Caco-2 (cell line): Measurements from ENCODE around the gene PI4KA. TPM values are rescaled to one million over a fixed set of nuclear protein-coding genes. Genes with fewer than 3 reads are reported as not detected.

Experiments used
- BruUV-seq: library from RNA; stranded (reverse); fragments of 400-500 nt; replicated peaks from 2 replicates; lab custom pipeline; 2021; lab: Mats Ljungman, UMichigan
- CTCF ChIA-PET: fragments of 300-600 bp; sonication (Branson Sonifier 250); formaldehyde crosslinking; loops from one replicate; lab custom pipeline; 2022; ENCODE audit warnings: antibody characterized with exemption; lab: Charles Lee
- POLR2A ChIA-PET: fragments of 300-600 bp; sonication (Branson Sonifier 250); formaldehyde crosslinking; loops from one replicate; lab custom pipeline; 2022; ENCODE audit warnings: antibody characterized with exemption; lab: Charles Lee
- DNase-seq, 2 experiments: peaks; one replicate each; pipeline versions ENCODE4 v3.0.0 to v3.0.0-alpha.2; 2020 to 2022
- H3K27me3 ChIP-seq: replicated peaks from 2 replicates; pipeline ENCODE4 v1.6.0; 2011; ENCODE audit warnings: low read length; ENCODE audit not compliant: control insufficient read depth, insufficient read depth
- H3K36me3 ChIP-seq: 2 replicates; pipeline ENCODE4 v1.5.1; 2011; ENCODE audit warnings: low read length; ENCODE audit not compliant: control insufficient read depth, insufficient read depth
- H3K4me1 ChIP-seq: fragments of 250-450 bp; sonication (Bioruptor Pico); 2 replicates; pipeline ENCODE4 v1.5.1; 2020; ENCODE audit warnings: mild to moderate bottlenecking
- H3K4me3 ChIP-seq: 2 replicates; pipeline ENCODE4 v1.5.1; 2011; ENCODE audit warnings: low read depth, mild to moderate bottlenecking, control low read depth, low read length
- H3K9me3 ChIP-seq: fragments of 250-450 bp; sonication (Bioruptor Pico); 2 replicates; pipeline ENCODE4 v1.5.1; 2020; ENCODE audit warnings: mild to moderate bottlenecking, moderate library complexity
- H3K27ac Mint-ChIP-seq: one replicate; pipeline ENCODE4 v1.8.0; 2022; ENCODE audit warnings: mixed read lengths; ENCODE audit not compliant: unreplicated experiment
- H3K27me3 Mint-ChIP-seq: one replicate; pipeline ENCODE4 v1.8.0; 2022; ENCODE audit warnings: mixed read lengths; ENCODE audit not compliant: insufficient read depth, unreplicated experiment
- H3K36me3 Mint-ChIP-seq: one replicate; pipeline ENCODE4 v1.8.0; 2022; ENCODE audit warnings: mild to moderate bottlenecking, mixed read lengths; ENCODE audit not compliant: insufficient read depth, unreplicated experiment
- H3K4me1 Mint-ChIP-seq: one replicate; pipeline ENCODE4 v1.8.0; 2022; ENCODE audit warnings: low read depth, mixed read lengths; ENCODE audit not compliant: unreplicated experiment
- H3K4me3 Mint-ChIP-seq: one replicate; pipeline ENCODE4 v1.8.0; 2022; ENCODE audit warnings: mild to moderate bottlenecking, moderate library complexity, mixed read lengths; ENCODE audit not compliant: unreplicated experiment
- H3K9me3 Mint-ChIP-seq: one replicate; pipeline ENCODE4 v1.8.0; 2022; ENCODE audit warnings: mixed read lengths; ENCODE audit not compliant: unreplicated experiment
- intact Hi-C: fragments of 100-400 bp; cut with micrococcal nuclease; formaldehyde crosslinking; loops from one replicate; pipeline ENCODE4 v1.10.0; 2022; ENCODE audit not compliant: unreplicated experiment
- total RNA-seq: library from RNA; stranded (reverse); gene quantifications from 2 replicates; pipeline ENCODE4 v1.2.3, GENCODE V29; 2022
- TF ChIP-seq, protein P1 (sequence below), 2 experiments: fragments of 200-600 bp in 1 of 2; IDR thresholded peaks; 1 replicate in 1 of 2; 2 replicates in 1 of 2; pipeline versions ENCODE4 v1.5.1 to v1.8.0; 2011 to 2022; ENCODE audit warnings: antibody characterized with exemption in 1 of 2, control low read depth in 1 of 2, inconsistent platforms in 1 of 2, low read depth in 1 of 2, low read length in 1 of 2, mild to moderate bottlenecking in 1 of 2, moderate library complexity in 1 of 2; ENCODE audit not compliant: insufficient read depth in 1 of 2, severe bottlenecking in 1 of 2, unreplicated experiment in 1 of 2

Gene PI4KA
- total RNA-seq, 1 experiment from 2014 or later, result 66.9 TPM

DNA sequence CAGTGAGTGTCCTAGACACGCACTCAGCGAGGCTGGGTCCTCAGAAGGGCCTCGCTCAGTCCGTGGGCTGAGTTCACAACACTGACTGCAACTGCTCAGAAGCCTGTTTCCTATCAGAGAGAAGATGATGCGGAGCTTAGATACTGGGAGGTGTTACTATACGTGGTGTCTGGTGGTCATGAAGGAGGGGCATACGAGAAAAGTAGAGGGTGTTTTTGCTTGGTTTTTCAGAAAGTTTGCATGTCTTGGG, 94.2 kb downstream of the PI4KA start:
- Mint-ChIP-seq H3K4me1 (no peaks in the 10 kb centered on the region), H3K27me3 (no peaks in the 10 kb centered on the region), H3K27ac (no peak overlapping the region), H3K4me3 (no peak overlapping the region), H3K9me3 (no peaks in the 10 kb centered on the region), H3K36me3 (peaks cover 20% of the 10 kb centered on the region)
- Histone ChIP-seq H3K9me3 (no peaks in the 10 kb centered on the region), H3K27me3 (no peaks in the 10 kb centered on the region), H3K4me3 (no peak overlapping the region), H3K36me3 (no peaks in the 10 kb centered on the region; the same call in none of the 2 replicates), H3K4me1 (no peaks in the 10 kb centered on the region)
- DNase-seq, result no peak
- TF ChIP-seq, protein P1, sequence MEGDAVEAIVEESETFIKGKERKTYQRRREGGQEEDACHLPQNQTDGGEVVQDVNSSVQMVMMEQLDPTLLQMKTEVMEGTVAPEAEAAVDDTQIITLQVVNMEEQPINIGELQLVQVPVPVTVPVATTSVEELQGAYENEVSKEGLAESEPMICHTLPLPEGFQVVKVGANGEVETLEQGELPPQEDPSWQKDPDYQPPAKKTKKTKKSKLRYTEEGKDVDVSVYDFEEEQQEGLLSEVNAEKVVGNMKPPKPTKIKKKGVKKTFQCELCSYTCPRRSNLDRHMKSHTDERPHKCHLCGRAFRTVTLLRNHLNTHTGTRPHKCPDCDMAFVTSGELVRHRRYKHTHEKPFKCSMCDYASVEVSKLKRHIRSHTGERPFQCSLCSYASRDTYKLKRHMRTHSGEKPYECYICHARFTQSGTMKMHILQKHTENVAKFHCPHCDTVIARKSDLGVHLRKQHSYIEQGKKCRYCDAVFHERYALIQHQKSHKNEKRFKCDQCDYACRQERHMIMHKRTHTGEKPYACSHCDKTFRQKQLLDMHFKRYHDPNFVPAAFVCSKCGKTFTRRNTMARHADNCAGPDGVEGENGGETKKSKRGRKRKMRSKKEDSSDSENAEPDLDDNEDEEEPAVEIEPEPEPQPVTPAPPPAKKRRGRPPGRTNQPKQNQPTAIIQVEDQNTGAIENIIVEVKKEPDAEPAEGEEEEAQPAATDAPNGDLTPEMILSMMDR (IDR thresholded peaks at IDR 0.05; ENCODE audit: insufficient read depth in 1 of 2, low read depth in 1 of 2, low read length in 1 of 2, severe bottlenecking in 1 of 2, unreplicated experiment in 1 of 2), result no peak
- intact Hi-C loops, result no loop called here
- ChIA-PET CTCF (interaction anchor here (0.6 to 0.9 kb wide), 2 partner anchors 20 to 145 kb away, joined by 3 to 4 read pairs; no protein-coding TSS in a partner anchor), POLR2A (no interaction called here)
- no TSS peak for BruUV-seq

DNA sequence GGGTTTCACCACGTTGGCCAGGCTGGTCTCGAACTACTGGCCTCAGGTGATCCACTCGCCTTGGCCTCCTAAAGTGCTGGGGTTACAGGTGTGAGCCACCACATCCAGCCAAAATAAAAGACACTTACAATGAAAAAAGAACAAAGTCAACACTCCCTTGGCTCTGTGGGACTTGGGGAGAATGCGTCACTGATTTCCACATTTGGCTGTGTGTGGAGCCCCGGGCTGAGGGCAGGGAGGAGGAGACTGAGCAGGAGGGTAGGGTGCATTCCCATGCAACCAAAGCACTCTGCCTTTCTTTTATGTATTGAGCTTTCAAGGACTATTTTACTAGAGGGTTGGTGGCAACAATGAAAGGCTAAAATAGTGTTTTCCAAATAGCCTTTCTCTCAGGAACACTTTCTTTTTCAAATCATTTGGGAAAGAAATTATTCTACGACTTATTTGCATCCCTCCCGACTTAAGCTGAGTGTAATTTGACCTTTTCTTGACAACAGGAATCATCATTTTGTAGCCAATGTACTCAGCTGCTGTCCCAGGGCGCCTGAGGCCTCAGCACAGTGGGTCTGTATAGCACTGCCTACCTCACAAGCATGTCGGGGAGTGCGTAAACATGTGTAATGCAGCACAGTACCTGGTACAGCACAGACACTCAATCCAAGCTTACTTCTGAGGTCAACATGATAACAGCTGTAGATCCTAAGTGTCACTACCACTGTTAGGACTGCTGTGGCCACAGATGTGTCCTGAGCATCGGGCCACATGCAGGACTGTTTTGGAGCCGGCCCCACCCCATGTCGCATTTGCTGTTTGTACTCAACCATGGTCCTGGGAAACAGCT, 94.8 kb downstream of the PI4KA start:
- Mint-ChIP-seq H3K4me3 (no peak overlapping the region), H3K36me3 (peaks cover 21% of the 10 kb centered on the region), H3K9me3 (no peaks in the 10 kb centered on the region), H3K4me1 (no peaks in the 10 kb centered on the region), H3K27me3 (no peaks in the 10 kb centered on the region), H3K27ac (no peak overlapping the region)
- ChIA-PET POLR2A (no interaction called here), CTCF (interaction anchor here (0.6 to 0.9 kb wide), 2 partner anchors 20 to 146 kb away, joined by 3 to 4 read pairs; no protein-coding TSS in a partner anchor)
- no peaks in the 10 kb centered on the region for H3K27me3 ChIP-seq
- TF ChIP-seq, protein P1 (IDR thresholded peaks at IDR 0.05; ENCODE audit: insufficient read depth in 1 of 2, low read depth in 1 of 2, low read length in 1 of 2, severe bottlenecking in 1 of 2, unreplicated experiment in 1 of 2), result no peak
- BruUV-seq, result no TSS peak
- DNase-seq, result no peak
- H3K4me3 ChIP-seq, result no peak overlapping the region
- H3K4me1 ChIP-seq, result no peaks in the 10 kb centered on the region
- intact Hi-C loops, result no loop called here
- H3K9me3 ChIP-seq, result no peaks in the 10 kb centered on the region
- no peaks in the 10 kb centered on the region; the same call in none of the 2 replicates for H3K36me3 ChIP-seq

DNA sequence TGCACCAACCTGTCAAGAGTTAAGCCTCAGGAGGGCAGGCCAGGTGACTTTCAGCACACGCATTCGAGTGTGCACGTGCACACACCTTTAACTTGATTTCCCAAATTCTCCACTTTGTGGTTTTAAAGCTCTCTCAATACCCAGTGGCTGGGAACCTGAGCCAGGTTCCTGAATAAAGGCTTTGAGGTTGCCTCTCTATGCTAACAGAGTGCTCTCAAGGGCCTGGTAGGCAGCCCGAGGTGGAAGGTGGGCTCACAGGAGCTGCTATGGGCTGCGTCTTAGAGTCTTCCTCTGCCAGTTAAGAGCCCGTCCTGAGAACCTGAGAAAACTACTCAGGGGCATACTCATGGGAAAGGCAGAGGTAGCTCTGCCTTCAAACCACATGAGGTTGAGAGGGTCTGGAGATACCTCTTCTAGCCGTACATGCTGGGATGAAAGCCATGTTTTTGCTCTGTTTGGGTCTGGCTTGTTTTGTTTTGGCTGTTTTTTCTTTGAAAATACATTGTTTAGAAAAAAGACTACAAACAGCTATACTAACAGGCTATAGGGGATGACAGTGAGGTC, 96.3 kb downstream of the PI4KA start:
- Mint-ChIP-seq H3K9me3 (no peaks in the 10 kb centered on the region), H3K4me3 (no peak overlapping the region), H3K36me3 (peaks cover 37% of the 10 kb centered on the region), H3K27me3 (no peaks in the 10 kb centered on the region), H3K4me1 (no peaks in the 10 kb centered on the region), H3K27ac (no peak overlapping the region)
- no TSS peak for BruUV-seq
- ChIA-PET POLR2A (no interaction called here), CTCF (interaction anchor here (0.6 to 0.9 kb wide), 2 partner anchors 20 to 236 kb away, joined by 3 to 10 read pairs; no protein-coding TSS in a partner anchor)
- H3K27me3 ChIP-seq, result no peaks in the 10 kb centered on the region
- no peaks in the 10 kb centered on the region for H3K9me3 ChIP-seq
- H3K36me3 ChIP-seq, result no peaks in the 10 kb centered on the region; the same call in none of the 2 replicates
- TF ChIP-seq, protein P1 (IDR thresholded peaks at IDR 0.05; ENCODE audit: insufficient read depth in 1 of 2, low read depth in 1 of 2, low read length in 1 of 2, severe bottlenecking in 1 of 2, unreplicated experiment in 1 of 2), result no peak
- no peak for DNase-seq
- no peak overlapping the region for H3K4me3 ChIP-seq
- intact Hi-C loops, result no loop called here
- H3K4me1 ChIP-seq, result no peaks in the 10 kb centered on the region
